Heart left ventricle (tissue), 13 donors: ENCODE measurements around the gene NDUFS8.

Source experiments
- POLR2A ChIP-seq, 2 donors: fragments of 450-650 bp; IDR thresholded peaks; one replicate each; pipeline ENCODE4 v1.6.1; 2017; ENCODE audit warnings: antibody characterized with exemption in 2 of 2, mild to moderate bottlenecking in 2 of 2, moderate library complexity in 2 of 2
- TF ChIP-seq, protein P1 (sequence below), 12 donors: fragments of 200-600 bp; sonication (generic) in 4 of 12; IDR thresholded peaks; one replicate each; pipeline versions ENCODE4 v1.5.0 to v1.8.0; 2018 to 2022; ENCODE audit warnings: antibody characterized with exemption in 12 of 12, mild to moderate bottlenecking in 5 of 12
- donor health status: ischemic (EF 13 %, LVEDD 7.1; RV severe dilation, severe dysfunction).
- donor health status: DM: no; HTN: yes; CAD: no.
- donor health status: DM: no; HTN: no; CAD: no.
- donor health status: ischemic (EF 25% LVEDD 6.9; RV normal size, moderate dysfunction).
- donor health status: ischemic (EF 25% LVEDD 5.7; RV mildly dilated, moderate dysfunction).
- donor health status: ischemic (EF 35%, LVEDD 5.7; RV mildly dilated, moderate dysfunction).
- donor health status: nonischemic (EF 11% LVEDD 7.7; RV severe dilation, severe dysfunction).
- donor health status: DM: yes; HTN: yes; CAD: no.
- donor health status: PGD.
- donor health status: ischemic (EF 29% LVEDD 5.4; RV normal size, mild dysfunction).
- donor health status: nonischemic (EF 23%, LVEDD 6.1; RV moderate dilation, normal function).

- TF ChIP-seq, protein P1, sequence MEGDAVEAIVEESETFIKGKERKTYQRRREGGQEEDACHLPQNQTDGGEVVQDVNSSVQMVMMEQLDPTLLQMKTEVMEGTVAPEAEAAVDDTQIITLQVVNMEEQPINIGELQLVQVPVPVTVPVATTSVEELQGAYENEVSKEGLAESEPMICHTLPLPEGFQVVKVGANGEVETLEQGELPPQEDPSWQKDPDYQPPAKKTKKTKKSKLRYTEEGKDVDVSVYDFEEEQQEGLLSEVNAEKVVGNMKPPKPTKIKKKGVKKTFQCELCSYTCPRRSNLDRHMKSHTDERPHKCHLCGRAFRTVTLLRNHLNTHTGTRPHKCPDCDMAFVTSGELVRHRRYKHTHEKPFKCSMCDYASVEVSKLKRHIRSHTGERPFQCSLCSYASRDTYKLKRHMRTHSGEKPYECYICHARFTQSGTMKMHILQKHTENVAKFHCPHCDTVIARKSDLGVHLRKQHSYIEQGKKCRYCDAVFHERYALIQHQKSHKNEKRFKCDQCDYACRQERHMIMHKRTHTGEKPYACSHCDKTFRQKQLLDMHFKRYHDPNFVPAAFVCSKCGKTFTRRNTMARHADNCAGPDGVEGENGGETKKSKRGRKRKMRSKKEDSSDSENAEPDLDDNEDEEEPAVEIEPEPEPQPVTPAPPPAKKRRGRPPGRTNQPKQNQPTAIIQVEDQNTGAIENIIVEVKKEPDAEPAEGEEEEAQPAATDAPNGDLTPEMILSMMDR (IDR thresholded peaks at IDR 0.05): no peak
- no peak for TF ChIP-seq POLR2A (IDR thresholded peaks at IDR 0.05)
Observed at GRCh38 chr11:68052137-68052873, 21.8 kb downstream of the NDUFS8 start.
